CD4-positive, alpha-beta T cell (primary cell): Measurements from ENCODE around the gene TMEM151B. TPM values are rescaled to one million over a fixed set of nuclear protein-coding genes. Genes with fewer than 3 reads are reported as not detected.

ENCODE experiments used
- ATAC-seq: fragments of 200-7000 bp; cut with Tn5 transposase; one replicate; pipeline ENCODE4 v1.10.0; 2022; ENCODE audit warnings: mild to moderate bottlenecking; ENCODE audit not compliant: poor library complexity
- CTCF ChIA-PET: fragments of 350-600 bp; sonication (Branson Sonifier 250); formaldehyde crosslinking; loops from one replicate; lab custom pipeline; 2021; ENCODE audit warnings: antibody characterized with exemption, inconsistent platforms; lab: Charles Lee
- POLR2A ChIA-PET: fragments of 350-600 bp; sonication (Branson Sonifier 250); formaldehyde crosslinking; loops from one replicate; lab custom pipeline; 2021; ENCODE audit warnings: antibody characterized with exemption, inconsistent platforms; lab: Charles Lee
- DNase-seq, 14 experiments: peaks; one replicate each; pipeline ENCODE4 v3.0.0-alpha.2; 2013 to 2020; ENCODE audit warnings: mixed read lengths in 2 of 14
- H3K27ac ChIP-seq, 2 donors: one replicate each; pipeline versions ENCODE4 v1.5.1 to v1.7.0; 2013; ENCODE audit warnings: low read length in 2 of 2, low read depth in 1 of 2, mild to moderate bottlenecking in 1 of 2
- H3K27me3 ChIP-seq, 2 experiments: 1 replicate in 1 of 2; 2 replicates in 1 of 2; pipeline versions ENCODE4 v1.6.1 to v1.7.0; 2013; ENCODE audit warnings: low read length in 2 of 2, control low read depth in 1 of 2, mild to moderate bottlenecking in 1 of 2, moderate library complexity in 1 of 2; ENCODE audit not compliant: insufficient read depth in 2 of 2, control insufficient read depth in 1 of 2
- H3K36me3 ChIP-seq: one replicate; pipeline ENCODE4 v1.6.1; 2013; ENCODE audit warnings: low read length, control low read depth; ENCODE audit not compliant: insufficient read depth
- H3K4me1 ChIP-seq: one replicate; pipeline ENCODE4 v1.6.1; 2013; ENCODE audit warnings: low read length, control low read depth; ENCODE audit not compliant: insufficient read depth
- H3K4me3 ChIP-seq: one replicate; pipeline ENCODE4 v1.5.1; 2013; ENCODE audit warnings: mild to moderate bottlenecking, low read length, moderate library complexity
- H3K9me3 ChIP-seq, 2 experiments: 1 replicate in 1 of 2; 2 replicates in 1 of 2; pipeline versions ENCODE4 v1.6.1 to v1.7.0; 2013; ENCODE audit warnings: low read length in 2 of 2, mild to moderate bottlenecking in 2 of 2, control low read depth in 1 of 2, moderate library complexity in 1 of 2; ENCODE audit not compliant: control insufficient read depth in 1 of 2, insufficient read depth in 1 of 2
- H3K27ac Mint-ChIP-seq: one replicate; pipeline ENCODE4 v1.8.0; 2020; ENCODE audit warnings: mixed read lengths
- H3K27me3 Mint-ChIP-seq: one replicate; pipeline ENCODE4 v1.8.0; 2021; ENCODE audit warnings: mixed read lengths
- H3K36me3 Mint-ChIP-seq: one replicate; pipeline ENCODE4 v1.8.0; 2021; ENCODE audit warnings: low read depth, mixed read lengths
- H3K4me1 Mint-ChIP-seq: one replicate; pipeline ENCODE4 v1.8.0; 2021; ENCODE audit warnings: low read depth, mixed read lengths
- H3K4me3 Mint-ChIP-seq: one replicate; pipeline ENCODE4 v1.8.0; 2020; ENCODE audit warnings: mild to moderate bottlenecking, mixed read lengths
- H3K9me3 Mint-ChIP-seq: one replicate; pipeline ENCODE4 v1.8.0; 2020; ENCODE audit warnings: mixed read lengths
- intact Hi-C, 2 experiments: fragments of 100-400 bp; cut with DNase I in 1 of 2; cut with micrococcal nuclease in 1 of 2; formaldehyde crosslinking; loops; one replicate each; pipeline versions ENCODE4 v1.15.1 to v1.9.0; 2023 to 2025; cut with DNase I, micrococcal nuclease
- total RNA-seq, 174 experiments: library from RNA in 2 of 174; stranded (reverse) in 2 of 174; gene quantifications; one replicate each; pipeline ENCODE4 v1.2.3 and lab custom pipeline; 2021 to 2026
- TF ChIP-seq, protein P1 (sequence below): fragments of 200-600 bp; IDR thresholded peaks from one replicate; pipeline ENCODE4 v1.8.0; 2022; ENCODE audit warnings: antibody characterized with exemption, mild to moderate bottlenecking

TMEM151B gene
- total RNA-seq, 2 experiments from 2014 or later: not detected

DNA sequence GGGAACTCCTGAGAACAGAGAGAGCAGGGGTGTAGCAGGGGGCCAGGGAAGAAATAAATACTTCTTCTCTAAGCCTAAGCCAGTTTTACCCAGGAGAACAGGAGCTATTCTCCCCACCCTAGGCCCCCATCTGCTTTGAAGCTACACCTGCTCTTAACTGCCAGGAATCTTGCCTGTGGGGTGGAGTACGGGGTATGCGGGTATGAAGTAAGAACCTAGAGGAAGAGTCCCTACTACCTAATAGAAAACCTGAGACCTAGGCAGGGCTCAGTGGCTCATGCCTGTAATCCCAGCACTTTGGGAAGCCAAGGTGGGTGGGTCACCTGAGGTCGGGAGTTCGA is 45.3 kb upstream of the TMEM151B start:
- ATAC-seq: no peak
- POLR2A ChIA-PET: interaction anchor here (0.9 to 5.8 kb wide), 5 partner anchors 13 to 53 kb away, joined by 3 to 62 read pairs (median 5); partner anchors contain the start of genes HSP90AB1, SLC35B2 and TMEM151B

GRCh38 chr6:44225579-44226325 is 44.5 kb upstream of the TMEM151B start:
- ChIA-PET POLR2A (interaction anchor here (5.8 kb wide), 1 partner anchor 20 kb away, joined by 62 read pairs; the partner anchor contains the start of gene HSP90AB1), CTCF (no interaction called here)
- Histone ChIP-seq H3K4me3 (no peak overlapping the region), H3K27ac (no peak overlapping the region), H3K9me3 (no peaks in the 10 kb centered on the region), H3K36me3 (no peaks in the 10 kb centered on the region), H3K27me3 (no peaks in the 10 kb centered on the region), H3K4me1 (peaks cover 27% of the 10 kb centered on the region)
- Mint-ChIP-seq H3K36me3 (no peaks in the 10 kb centered on the region), H3K4me3 (peak overlapping the region; percentile 35), H3K27ac (no peak overlapping the region), H3K27me3 (no peaks in the 10 kb centered on the region), H3K9me3 (no peaks in the 10 kb centered on the region), H3K4me1 (peaks cover 28% of the 10 kb centered on the region)
- DNase-seq (no peak), ATAC-seq (no peak)
- intact Hi-C loops: loop anchor here in 1 of 2 experiments (2.0 to 10.0 kb wide), 2 partner anchors 99 to 591 kb away; partner anchors contain the start of genes MAD2L1BP, MRPL14 and TMEM63B
- TF ChIP-seq, protein P1, sequence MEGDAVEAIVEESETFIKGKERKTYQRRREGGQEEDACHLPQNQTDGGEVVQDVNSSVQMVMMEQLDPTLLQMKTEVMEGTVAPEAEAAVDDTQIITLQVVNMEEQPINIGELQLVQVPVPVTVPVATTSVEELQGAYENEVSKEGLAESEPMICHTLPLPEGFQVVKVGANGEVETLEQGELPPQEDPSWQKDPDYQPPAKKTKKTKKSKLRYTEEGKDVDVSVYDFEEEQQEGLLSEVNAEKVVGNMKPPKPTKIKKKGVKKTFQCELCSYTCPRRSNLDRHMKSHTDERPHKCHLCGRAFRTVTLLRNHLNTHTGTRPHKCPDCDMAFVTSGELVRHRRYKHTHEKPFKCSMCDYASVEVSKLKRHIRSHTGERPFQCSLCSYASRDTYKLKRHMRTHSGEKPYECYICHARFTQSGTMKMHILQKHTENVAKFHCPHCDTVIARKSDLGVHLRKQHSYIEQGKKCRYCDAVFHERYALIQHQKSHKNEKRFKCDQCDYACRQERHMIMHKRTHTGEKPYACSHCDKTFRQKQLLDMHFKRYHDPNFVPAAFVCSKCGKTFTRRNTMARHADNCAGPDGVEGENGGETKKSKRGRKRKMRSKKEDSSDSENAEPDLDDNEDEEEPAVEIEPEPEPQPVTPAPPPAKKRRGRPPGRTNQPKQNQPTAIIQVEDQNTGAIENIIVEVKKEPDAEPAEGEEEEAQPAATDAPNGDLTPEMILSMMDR: no peak

More for the DNA sequence above, 45.3 kb upstream of the TMEM151B start:
- no peaks in the 10 kb centered on the region for H3K27me3 ChIP-seq
- Mint-ChIP-seq H3K36me3 (no peaks in the 10 kb centered on the region), H3K4me1 (peaks cover 28% of the 10 kb centered on the region), H3K4me3 (peak overlapping the region; percentile 84), H3K9me3 (no peaks in the 10 kb centered on the region), H3K27me3 (no peaks in the 10 kb centered on the region), H3K27ac (no peak overlapping the region)
- no peak overlapping the region for H3K27ac ChIP-seq
- H3K9me3 ChIP-seq: no peaks in the 10 kb centered on the region
- intact Hi-C loops: loop anchor here (2.0 to 10.0 kb wide), 3 partner anchors 32 to 590 kb away; partner anchors contain the start of genes SLC35B2 (in 2 of the 2), MAD2L1BP (in 1 of the 2), MRPL14 (in 1 of the 2) and TMEM63B (in 1 of the 2)
- peaks cover 27% of the 10 kb centered on the region for H3K4me1 ChIP-seq
- TF ChIP-seq, protein P1: no peak
- no peak for DNase-seq
- CTCF ChIA-PET: interaction anchor here (1.3 kb wide), 1 partner anchor 32 kb away, joined by 5 read pairs; the partner anchor contains the start of gene SLC35B2
- no peak overlapping the region for H3K4me3 ChIP-seq
- H3K36me3 ChIP-seq: no peaks in the 10 kb centered on the region

DNA sequence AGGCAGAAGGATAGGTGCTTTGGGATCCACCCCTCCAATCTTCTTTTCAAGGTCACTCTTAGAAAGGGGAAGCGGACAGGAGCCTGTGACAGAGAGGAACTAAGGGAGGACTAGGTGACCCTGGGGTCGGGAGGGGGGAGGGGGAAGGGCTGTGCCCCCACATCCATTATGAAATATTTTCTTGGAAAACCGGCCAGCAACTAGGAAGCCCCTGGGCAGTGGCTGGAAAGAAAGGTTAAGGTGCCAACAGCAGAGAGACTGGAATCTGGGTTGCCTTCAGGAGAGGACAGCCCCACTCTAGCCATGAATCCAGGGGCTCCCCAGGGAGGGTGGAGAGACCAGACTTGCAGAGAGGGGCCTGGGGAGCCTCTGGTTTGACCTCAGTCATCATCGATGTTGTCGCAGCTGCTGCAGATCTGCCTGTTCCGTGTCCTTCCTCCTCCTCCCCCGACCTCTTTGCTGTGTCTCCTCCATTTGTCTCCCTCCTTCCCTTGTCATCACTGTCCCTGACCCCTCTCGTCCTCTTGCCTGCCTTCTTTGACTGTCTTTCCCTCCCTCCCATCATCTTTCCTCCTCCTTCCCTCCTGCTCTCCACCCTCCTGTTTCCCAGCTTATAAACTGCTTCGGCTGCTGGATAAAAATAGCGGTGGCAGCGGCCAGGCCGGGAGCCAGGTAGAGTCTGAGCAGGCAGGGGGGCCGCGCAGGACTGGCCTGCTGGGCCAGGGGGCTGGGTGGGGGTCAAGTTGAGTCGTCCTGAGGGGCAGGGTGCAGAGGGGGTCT is 43.7 kb upstream of the TMEM151B start:
- DNase-seq (no peak), ATAC-seq (no peak)
- Histone ChIP-seq H3K27me3 (no peaks in the 10 kb centered on the region), H3K9me3 (no peaks in the 10 kb centered on the region), H3K36me3 (no peaks in the 10 kb centered on the region), H3K27ac (no peak overlapping the region), H3K4me3 (no peak overlapping the region), H3K4me1 (peaks cover 25% of the 10 kb centered on the region)
- H3K27me3 Mint-ChIP-seq: no peaks in the 10 kb centered on the region
- H3K4me3 Mint-ChIP-seq: no peak overlapping the region
- H3K27ac Mint-ChIP-seq: no peak overlapping the region
- intact Hi-C loops: loop anchor here in 1 of 2 experiments (10.0 kb wide), 1 partner anchor 592 kb away; the partner anchor contains the start of gene MAD2L1BP
- ChIA-PET CTCF (no interaction called here), POLR2A (interaction anchor here (5.8 kb wide), 1 partner anchor 20 kb away, joined by 62 read pairs; the partner anchor contains the start of gene HSP90AB1)
- H3K9me3 Mint-ChIP-seq: no peaks in the 10 kb centered on the region
- H3K4me1 Mint-ChIP-seq: peaks cover 22% of the 10 kb centered on the region
- H3K36me3 Mint-ChIP-seq: no peaks in the 10 kb centered on the region
- TF ChIP-seq, protein P1: no peak
